Measurements from ENCODE around the gene DPYSL4. TPM values are rescaled to one million over a fixed set of nuclear protein-coding genes. Genes with fewer than 3 reads are reported as not detected.
A peak's percentile ranks its signal among the peaks of the same experiment; 100 is the strongest.

DPYSL4 gene
- total and polyA plus RNA-seq, 7 donors, result 0.30 to 1.4 (median 0.82) TPM

- H3K4me3 ChIP-seq, result no peak overlapping the region
- ATAC-seq (peak in 2 of 4 donors; percentile 7 to 19), DNase-seq (no peak)
- no peaks in the 10 kb centered on the region for H3K9me3 ChIP-seq
- H3K4me1 ChIP-seq, result no peaks in the 10 kb centered on the region
- WGBS, 3 donors, result 85 to 90% (median 86%) methylated on average over 22 to 23 of the region's 23 CpGs
- no peak overlapping the region for H3K27ac ChIP-seq
- TF ChIP-seq CTCF (IDR thresholded peaks at IDR 0.05), result no peak
- H3K27me3 ChIP-seq (ENCODE audit: insufficient read depth in 3 of 3, low read length in 2 of 3), result no peaks in the 10 kb centered on the region
- intact Hi-C loops (cut with DNase I), result loop anchor here (1.0 to 5.0 kb wide), 3 partner anchors 130 to 229 kb away; no protein-coding TSS in a partner anchor
- H3K36me3 ChIP-seq (ENCODE audit: insufficient read depth in 1 of 2, low read depth in 1 of 2), result no peaks in the 10 kb centered on the region
Measured at GRCh38 chr10:132223611-132224342, 37.0 kb downstream of the DPYSL4 start.

DNA sequence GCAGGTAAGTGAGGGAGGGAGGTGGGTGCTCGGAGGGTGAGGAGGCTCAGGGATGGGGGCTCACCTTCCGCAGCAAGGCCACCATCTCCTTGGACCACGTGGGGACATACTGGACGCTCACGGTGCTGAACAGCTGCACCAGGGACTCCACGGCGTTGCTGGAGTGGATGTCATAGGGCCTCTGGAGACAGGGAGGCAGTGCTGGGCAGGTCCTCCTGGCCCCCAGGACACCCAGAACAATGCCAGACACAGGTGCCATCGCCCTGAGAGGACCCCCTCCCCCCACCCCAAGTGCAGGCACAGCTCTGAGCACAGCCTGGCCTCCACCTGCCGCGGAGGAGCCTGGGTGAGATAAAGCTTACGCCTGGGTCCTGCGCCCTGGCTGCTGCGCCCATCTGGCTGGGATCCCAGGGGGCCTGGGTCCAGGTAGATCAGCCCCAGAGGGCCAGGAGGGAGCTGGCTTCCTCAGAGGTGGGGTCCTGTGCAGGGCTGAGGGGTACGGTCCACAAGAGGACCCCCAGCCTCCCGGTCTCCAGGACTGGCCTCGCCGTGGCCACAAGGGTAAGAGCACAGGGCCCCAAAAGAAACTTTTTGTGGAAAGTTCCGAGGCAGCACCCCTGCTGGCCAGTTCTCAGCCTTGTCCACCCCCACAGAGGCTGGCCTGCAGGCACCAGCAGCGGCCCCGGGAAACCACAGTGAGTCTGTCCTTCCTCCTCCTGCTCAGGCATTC is 37.8 kb downstream of the DPYSL4 start:
- H3K27ac ChIP-seq, result no peak overlapping the region
- WGBS, 3 donors, result 82 to 87% (median 82%) methylated on average over 15 to 20 of the region's 20 CpGs
- ATAC-seq, result no peak
- no peaks in the 10 kb centered on the region for H3K9me3 ChIP-seq
- H3K4me3 ChIP-seq, result no peak overlapping the region
- no peaks in the 10 kb centered on the region for H3K36me3 ChIP-seq (ENCODE audit: insufficient read depth in 1 of 2, low read depth in 1 of 2)
- no peak for DNase-seq
- no peak for TF ChIP-seq CTCF (IDR thresholded peaks at IDR 0.05)
- no peaks in the 10 kb centered on the region for H3K27me3 ChIP-seq (ENCODE audit: insufficient read depth in 3 of 3, low read length in 2 of 3)
- H3K4me1 ChIP-seq, result no peaks in the 10 kb centered on the region
- intact Hi-C loops (cut with DNase I), result loop anchor here (5.0 kb wide), 1 partner anchor 228 kb away; no protein-coding TSS in a partner anchor

- Histone ChIP-seq H3K9me3 (no peaks in the 10 kb centered on the region), H3K36me3 (ENCODE audit: insufficient read depth in 1 of 2, low read depth in 1 of 2) (no peaks in the 10 kb centered on the region), H3K27me3 (ENCODE audit: insufficient read depth in 3 of 3, low read length in 2 of 3) (no peaks in the 10 kb centered on the region), H3K4me1 (no peaks in the 10 kb centered on the region), H3K4me3 (no peak overlapping the region), H3K27ac (no peak overlapping the region)
- WGBS, 3 donors, result 90 to 91% (median 90%) methylated on average over 21 to 25 of the region's 25 CpGs
- intact Hi-C loops (cut with DNase I), result no loop called here
- TF ChIP-seq CTCF (IDR thresholded peaks at IDR 0.05), result no peak
- ATAC-seq (no peak), DNase-seq (no peak)
Measured at GRCh38 chr10:132225073-132225848, 38.5 kb downstream of the DPYSL4 start.

- intact Hi-C loops (cut with DNase I), result no loop called here
- WGBS, 3 donors, result 79 to 84% (median 81%) methylated on average over 8 of the region's 8 CpGs
- Histone ChIP-seq H3K27me3 (ENCODE audit: insufficient read depth in 3 of 3, low read length in 2 of 3) (no peaks in the 10 kb centered on the region), H3K9me3 (no peaks in the 10 kb centered on the region), H3K4me3 (no peak overlapping the region), H3K4me1 (no peaks in the 10 kb centered on the region), H3K36me3 (ENCODE audit: insufficient read depth in 1 of 2, low read depth in 1 of 2) (no peaks in the 10 kb centered on the region), H3K27ac (no peak overlapping the region)
- DNase-seq (no peak), ATAC-seq (no peak)
- TF ChIP-seq CTCF (IDR thresholded peaks at IDR 0.05), result no peak
Measured at GRCh38 chr10:132225849-132226205, 39.1 kb downstream of the DPYSL4 start.
